ENCODE data around the gene MGA.
A peak's percentile ranks its signal among the peaks of the same experiment; 100 is the strongest.

MGA gene

GRCh38 chr15:41806291-41807181 lies 146.3 kb downstream of the MGA start:
- Mint-ChIP-seq H3K36me3 (ENCODE audit: low read depth) (peaks cover 3% of the 10 kb centered on the region), H3K4me1 (ENCODE audit: low read depth) (peaks cover 22% of the 10 kb centered on the region), H3K4me3 (no peak overlapping the region), H3K27me3 (no peaks in the 10 kb centered on the region), H3K27ac (no peak overlapping the region), H3K9me3 (no peaks in the 10 kb centered on the region)
- no peak for DNase-seq

DNA sequence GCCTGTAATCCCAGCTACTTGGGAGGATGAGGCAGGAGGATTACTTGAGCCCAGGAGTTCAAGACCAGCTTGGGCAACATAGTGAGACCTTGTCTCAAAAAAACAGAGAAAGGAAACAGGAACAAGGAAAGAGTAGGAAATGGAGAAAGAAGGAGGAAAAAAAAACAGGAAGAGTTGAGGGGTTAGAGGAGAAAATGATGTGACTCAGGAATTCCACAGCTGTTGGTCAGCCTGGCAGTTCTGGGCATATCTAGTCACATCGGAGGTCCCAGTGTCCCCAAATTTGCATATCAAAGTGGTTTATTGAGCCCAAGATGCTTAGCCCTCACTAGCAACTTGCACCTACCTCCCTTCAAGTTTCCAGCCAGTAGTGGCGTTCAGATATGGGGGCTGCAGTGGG lies 148.9 kb downstream of the MGA start:
- H3K27me3 Mint-ChIP-seq, result no peaks in the 10 kb centered on the region
- H3K27ac Mint-ChIP-seq, result peak overlapping the region; percentile 57
- H3K9me3 Mint-ChIP-seq, result no peaks in the 10 kb centered on the region
- H3K4me3 Mint-ChIP-seq, result no peak overlapping the region
- no peak for DNase-seq
- peaks cover 24% of the 10 kb centered on the region for H3K4me1 Mint-ChIP-seq (ENCODE audit: low read depth)
- peaks cover 23% of the 10 kb centered on the region for H3K36me3 Mint-ChIP-seq (ENCODE audit: low read depth)

- Mint-ChIP-seq H3K27me3 (no peaks in the 10 kb centered on the region), H3K9me3 (no peaks in the 10 kb centered on the region), H3K36me3 (ENCODE audit: low read depth) (peaks cover 25% of the 10 kb centered on the region), H3K4me1 (ENCODE audit: low read depth) (peaks cover 21% of the 10 kb centered on the region), H3K4me3 (no peak overlapping the region), H3K27ac (no peak overlapping the region)
- no peak for DNase-seq
These were observed 149.5 kb downstream of the MGA start for GRCh38 chr15:41809526-41810220.

- H3K4me3 Mint-ChIP-seq, result no peak overlapping the region
- H3K4me1 Mint-ChIP-seq (ENCODE audit: low read depth), result peaks cover 19% of the 10 kb centered on the region
- no peaks in the 10 kb centered on the region for H3K9me3 Mint-ChIP-seq
- H3K27me3 Mint-ChIP-seq, result no peaks in the 10 kb centered on the region
- DNase-seq, result no peak
- peak overlapping the region; percentile 66 for H3K27ac Mint-ChIP-seq
- H3K36me3 Mint-ChIP-seq (ENCODE audit: low read depth), result peaks cover 33% of the 10 kb centered on the region
These were observed 150.6 kb downstream of the MGA start for GRCh38 chr15:41810651-41811431.

GRCh38 chr15:41811432-41812195 lies 151.4 kb downstream of the MGA start:
- Mint-ChIP-seq H3K9me3 (no peaks in the 10 kb centered on the region), H3K36me3 (ENCODE audit: low read depth) (peaks cover 39% of the 10 kb centered on the region), H3K4me1 (ENCODE audit: low read depth) (peaks cover 19% of the 10 kb centered on the region), H3K27me3 (no peaks in the 10 kb centered on the region), H3K4me3 (no peak overlapping the region), H3K27ac (peak overlapping the region; percentile 55)
- DNase-seq, result peak; percentile 81

- Mint-ChIP-seq H3K27ac (no peak overlapping the region), H3K4me1 (ENCODE audit: low read depth) (peaks cover 19% of the 10 kb centered on the region), H3K27me3 (no peaks in the 10 kb centered on the region), H3K4me3 (no peak overlapping the region), H3K9me3 (no peaks in the 10 kb centered on the region), H3K36me3 (ENCODE audit: low read depth) (peaks cover 52% of the 10 kb centered on the region)
- DNase-seq, result no peak
These were observed 152.7 kb downstream of the MGA start for GRCh38 chr15:41812820-41813375.

DNA sequence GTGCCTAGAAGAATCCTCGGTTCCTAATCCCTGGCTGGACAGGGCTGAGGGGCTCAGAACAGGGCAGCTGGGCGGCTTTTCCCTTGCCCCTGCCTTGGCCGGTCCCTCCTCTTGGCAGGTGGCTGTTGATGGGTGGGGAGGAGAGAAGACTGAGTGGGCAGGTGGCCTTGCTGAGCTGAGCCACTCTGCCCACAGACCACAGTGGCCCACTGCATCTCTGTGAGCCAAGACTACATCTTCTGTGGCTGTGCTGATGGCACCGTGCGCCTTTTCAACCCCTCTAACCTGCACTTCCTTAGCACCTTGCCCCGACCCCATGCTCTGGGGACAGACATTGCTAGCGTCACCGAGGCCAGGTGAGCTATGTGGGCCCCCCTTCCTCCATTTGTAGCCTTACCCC lies 153.2 kb downstream of the MGA start:
- Mint-ChIP-seq H3K4me3 (no peak overlapping the region), H3K36me3 (ENCODE audit: low read depth) (peaks cover 58% of the 10 kb centered on the region), H3K9me3 (no peaks in the 10 kb centered on the region), H3K4me1 (ENCODE audit: low read depth) (peaks cover 19% of the 10 kb centered on the region), H3K27me3 (no peaks in the 10 kb centered on the region), H3K27ac (no peak overlapping the region)
- DNase-seq, result no peak

GRCh38 chr15:41814534-41814933 lies 154.3 kb downstream of the MGA start:
- Mint-ChIP-seq H3K9me3 (no peaks in the 10 kb centered on the region), H3K4me1 (ENCODE audit: low read depth) (peaks cover 16% of the 10 kb centered on the region), H3K27ac (no peak overlapping the region), H3K4me3 (no peak overlapping the region), H3K27me3 (no peaks in the 10 kb centered on the region), H3K36me3 (ENCODE audit: low read depth) (peaks cover 69% of the 10 kb centered on the region)
- DNase-seq, result no peak

DNA sequence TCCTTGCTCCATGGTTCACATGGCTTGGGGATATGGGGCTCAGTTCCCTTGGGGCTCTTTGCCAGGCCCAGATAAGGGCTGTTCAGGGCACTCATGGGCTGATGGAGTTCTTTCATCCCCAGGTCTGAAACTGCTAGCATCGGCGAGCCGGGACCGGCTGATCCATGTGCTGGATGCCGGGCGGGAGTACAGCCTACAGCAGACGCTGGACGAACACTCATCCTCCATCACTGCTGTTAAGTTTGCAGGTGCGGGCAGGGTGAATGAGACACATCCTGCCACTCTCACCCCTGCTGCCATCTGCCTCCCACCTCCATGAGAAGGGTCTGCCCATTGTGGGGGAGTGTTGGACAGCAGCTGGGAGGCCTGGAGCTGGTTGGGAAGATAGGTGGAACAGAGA lies 156.6 kb downstream of the MGA start:
- H3K4me1 Mint-ChIP-seq (ENCODE audit: low read depth), result no peaks in the 10 kb centered on the region
- no peak overlapping the region for H3K4me3 Mint-ChIP-seq
- H3K27ac Mint-ChIP-seq, result no peak overlapping the region
- DNase-seq, result no peak
- H3K27me3 Mint-ChIP-seq, result no peaks in the 10 kb centered on the region
- H3K36me3 Mint-ChIP-seq (ENCODE audit: low read depth), result peaks cover 91% of the 10 kb centered on the region
- H3K9me3 Mint-ChIP-seq, result no peaks in the 10 kb centered on the region

DNA sequence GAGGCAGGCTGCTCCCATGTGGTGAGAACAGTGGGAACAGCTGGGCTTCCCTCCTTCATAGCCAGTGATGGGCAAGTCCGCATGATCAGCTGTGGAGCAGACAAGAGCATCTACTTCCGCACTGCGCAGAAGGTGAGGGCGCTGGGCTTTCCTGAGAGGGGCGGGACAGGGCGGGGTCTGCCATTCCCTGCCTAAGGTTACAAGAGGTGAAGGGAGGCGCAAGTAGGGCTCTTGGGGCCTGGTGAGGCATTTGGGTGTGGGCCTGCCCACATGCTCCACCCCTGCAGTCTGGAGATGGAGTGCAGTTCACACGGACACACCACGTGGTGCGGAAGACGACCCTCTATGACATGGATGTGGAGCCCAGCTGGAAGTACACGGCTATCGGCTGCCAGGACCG lies 157.1 kb downstream of the MGA start:
- Mint-ChIP-seq H3K27me3 (no peaks in the 10 kb centered on the region), H3K36me3 (ENCODE audit: low read depth) (peaks cover 89% of the 10 kb centered on the region), H3K9me3 (no peaks in the 10 kb centered on the region), H3K4me1 (ENCODE audit: low read depth) (no peaks in the 10 kb centered on the region), H3K27ac (no peak overlapping the region), H3K4me3 (no peak overlapping the region)
- no peak for DNase-seq

DNA sequence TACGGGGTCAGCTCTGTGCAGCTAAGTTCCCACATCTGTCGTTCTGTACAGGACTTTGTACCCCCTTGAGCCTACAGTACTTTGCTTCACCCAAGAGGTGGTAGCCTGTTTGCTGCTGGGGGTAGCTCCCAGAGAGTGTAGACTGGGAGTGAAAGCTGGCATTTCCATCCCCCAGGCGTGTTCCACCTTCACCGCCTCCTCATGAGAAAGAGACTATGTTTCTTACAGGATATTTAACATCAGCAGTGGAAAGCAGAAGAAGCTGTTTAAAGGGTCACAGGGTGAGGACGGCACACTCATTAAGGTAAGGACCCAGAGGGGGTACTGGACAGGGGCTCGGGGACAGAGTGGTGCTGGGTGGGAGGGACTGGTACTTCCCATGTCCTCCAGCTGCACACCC lies 157.6 kb downstream of the MGA start:
- Mint-ChIP-seq H3K4me1 (ENCODE audit: low read depth) (no peaks in the 10 kb centered on the region), H3K27me3 (no peaks in the 10 kb centered on the region), H3K9me3 (no peaks in the 10 kb centered on the region), H3K36me3 (ENCODE audit: low read depth) (peaks cover 88% of the 10 kb centered on the region), H3K27ac (no peak overlapping the region), H3K4me3 (no peak overlapping the region)
- DNase-seq, result no peak

GRCh38 chr15:41819455-41820050 lies 159.3 kb downstream of the MGA start:
- H3K4me3 Mint-ChIP-seq, result no peak overlapping the region
- no peaks in the 10 kb centered on the region for H3K9me3 Mint-ChIP-seq
- no peak overlapping the region for H3K27ac Mint-ChIP-seq
- no peaks in the 10 kb centered on the region for H3K4me1 Mint-ChIP-seq (ENCODE audit: low read depth)
- peaks cover 91% of the 10 kb centered on the region for H3K36me3 Mint-ChIP-seq (ENCODE audit: low read depth)
- no peak for DNase-seq
- no peaks in the 10 kb centered on the region for H3K27me3 Mint-ChIP-seq

DNA sequence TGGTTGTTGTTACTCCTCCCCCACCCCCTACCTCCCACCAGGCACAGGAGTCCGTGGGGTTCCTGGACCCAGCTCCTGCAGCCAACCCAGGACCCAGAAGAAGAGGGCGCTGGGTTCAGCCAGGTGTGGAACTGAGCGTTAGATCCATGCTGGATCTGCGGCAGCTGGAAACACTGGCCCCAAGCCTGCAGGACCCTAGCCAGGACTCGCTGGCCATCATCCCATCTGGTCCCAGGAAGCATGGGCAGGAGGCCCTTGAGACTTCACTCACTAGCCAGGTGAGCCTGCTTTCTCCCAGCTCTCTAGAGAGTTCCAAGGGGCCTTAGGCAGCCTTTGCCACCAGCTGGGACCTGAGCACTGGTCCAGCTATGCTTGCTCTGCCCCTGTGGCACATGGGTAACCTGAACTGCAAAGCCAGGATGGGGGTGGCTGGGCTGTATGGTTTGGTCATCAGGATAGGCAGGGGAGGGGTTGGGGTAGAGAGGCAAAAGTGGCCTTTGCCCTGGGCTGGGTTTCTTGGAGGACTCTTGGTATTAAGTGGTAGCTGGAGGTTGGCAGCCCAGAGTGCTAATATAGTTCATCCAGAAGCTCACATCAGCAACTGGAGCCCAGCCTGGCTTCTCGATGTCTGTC lies 160.7 kb downstream of the MGA start:
- Mint-ChIP-seq H3K27ac (no peak overlapping the region), H3K9me3 (no peaks in the 10 kb centered on the region), H3K4me1 (ENCODE audit: low read depth) (no peaks in the 10 kb centered on the region), H3K27me3 (no peaks in the 10 kb centered on the region), H3K4me3 (no peak overlapping the region), H3K36me3 (ENCODE audit: low read depth) (peaks cover 83% of the 10 kb centered on the region)
- no peak for DNase-seq

All from activated T-cell treated with anti-CD3 and anti-CD28 coated beads, Interleukin-2, amount 50 U/mL, for 24 hours (primary cell).